ENCODE measurements around the gene PALLD.

DNA sequence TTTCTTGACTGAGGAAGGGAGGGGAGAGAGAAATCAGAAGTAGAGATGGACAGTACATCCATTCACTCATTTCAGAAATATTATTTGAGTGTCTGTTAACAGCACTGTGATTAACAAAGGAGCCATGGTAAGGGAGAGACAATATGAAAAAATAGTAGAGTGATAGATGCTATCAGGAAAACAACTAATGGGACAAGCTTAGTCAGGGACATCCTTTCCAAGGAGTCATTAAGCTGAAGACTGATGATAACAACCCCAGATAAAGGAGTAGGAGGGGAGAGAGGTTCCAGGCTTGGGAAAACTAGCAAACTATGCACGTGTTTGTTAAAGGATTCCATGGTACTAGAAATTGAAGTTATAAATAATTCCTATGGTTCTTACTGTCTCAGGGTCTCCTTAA is 391.0 kb downstream of the PALLD start:
- TF ChIP-seq, protein P1, sequence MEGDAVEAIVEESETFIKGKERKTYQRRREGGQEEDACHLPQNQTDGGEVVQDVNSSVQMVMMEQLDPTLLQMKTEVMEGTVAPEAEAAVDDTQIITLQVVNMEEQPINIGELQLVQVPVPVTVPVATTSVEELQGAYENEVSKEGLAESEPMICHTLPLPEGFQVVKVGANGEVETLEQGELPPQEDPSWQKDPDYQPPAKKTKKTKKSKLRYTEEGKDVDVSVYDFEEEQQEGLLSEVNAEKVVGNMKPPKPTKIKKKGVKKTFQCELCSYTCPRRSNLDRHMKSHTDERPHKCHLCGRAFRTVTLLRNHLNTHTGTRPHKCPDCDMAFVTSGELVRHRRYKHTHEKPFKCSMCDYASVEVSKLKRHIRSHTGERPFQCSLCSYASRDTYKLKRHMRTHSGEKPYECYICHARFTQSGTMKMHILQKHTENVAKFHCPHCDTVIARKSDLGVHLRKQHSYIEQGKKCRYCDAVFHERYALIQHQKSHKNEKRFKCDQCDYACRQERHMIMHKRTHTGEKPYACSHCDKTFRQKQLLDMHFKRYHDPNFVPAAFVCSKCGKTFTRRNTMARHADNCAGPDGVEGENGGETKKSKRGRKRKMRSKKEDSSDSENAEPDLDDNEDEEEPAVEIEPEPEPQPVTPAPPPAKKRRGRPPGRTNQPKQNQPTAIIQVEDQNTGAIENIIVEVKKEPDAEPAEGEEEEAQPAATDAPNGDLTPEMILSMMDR (IDR thresholded peaks at IDR 0.05; ENCODE audit: low read length): no peak
- TF ChIP-seq EZH2 (IDR thresholded peaks at IDR 0.05; ENCODE audit: borderline replicate concordance, low read length): no peak
